PFSK-1 (cell line): ENCODE data around the gene CDKN2B-AS1.

ENCODE experiments used
- FOXP2 ChIP-seq: optimal IDR thresholded peaks from 2 replicates; pipeline ENCODE3; 2011; ENCODE audit warnings: borderline replicate concordance, control low read depth, inconsistent platforms; ENCODE audit not compliant: insufficient read depth; ENCODE audit errors: extremely low read length, extremely low read depth
- POLR2AphosphoS5 ChIP-seq: IDR thresholded peaks from 2 replicates; pipeline ENCODE4 v1.6.1; 2012; ENCODE audit warnings: low read depth, mild to moderate bottlenecking, control low read depth, low read length, moderate library complexity
- REST ChIP-seq, 2 experiments: IDR thresholded peaks; 2 replicates each; pipeline versions ENCODE4 v1.6.1 to v1.8.0; 2011 to 2012; ENCODE audit warnings: low read depth in 2 of 2, low read length in 2 of 2, control low read depth in 1 of 2, inconsistent platforms in 1 of 2, mild to moderate bottlenecking in 1 of 2, moderate library complexity in 1 of 2; ENCODE audit not compliant: insufficient read depth in 1 of 2
- SIN3A ChIP-seq: IDR thresholded peaks from 2 replicates; pipeline ENCODE4 v1.6.1; 2012; ENCODE audit warnings: mild to moderate bottlenecking, low read length, moderate library complexity, borderline replicate concordance; ENCODE audit not compliant: insufficient read depth
- TAF1 ChIP-seq: IDR thresholded peaks from 2 replicates; pipeline ENCODE4 v1.6.1; 2012; ENCODE audit warnings: low read length, control low read depth, borderline replicate concordance; ENCODE audit not compliant: insufficient read depth

The CDKN2B-AS1 gene

GRCh38 chr9:22112870-22113821, 118.6 kb downstream of the CDKN2B-AS1 start:
- TF ChIP-seq SIN3A, result no peak
- TF ChIP-seq REST (IDR thresholded peaks at IDR 0.05; ENCODE audit: insufficient read depth in 1 of 2, low read depth in 2 of 2, low read length in 2 of 2), result no peak
- TF ChIP-seq TAF1, result no peak
- TF ChIP-seq FOXP2, result no peak

- TF ChIP-seq TAF1 (no peak), POLR2AphosphoS5 (no peak), SIN3A (no peak), FOXP2 (no peak), REST (IDR thresholded peaks at IDR 0.05; ENCODE audit: insufficient read depth in 1 of 2, low read depth in 2 of 2, low read length in 2 of 2) (no peak)
Measured at GRCh38 chr9:22114956-22115355, 120.4 kb downstream of the CDKN2B-AS1 start.

- no peak for TF ChIP-seq FOXP2
- no peak for TF ChIP-seq POLR2AphosphoS5
- no peak for TF ChIP-seq REST (IDR thresholded peaks at IDR 0.05; ENCODE audit: insufficient read depth in 1 of 2, low read depth in 2 of 2, low read length in 2 of 2)
- TF ChIP-seq SIN3A, result no peak
- TF ChIP-seq TAF1, result no peak
Measured at GRCh38 chr9:22116758-22117157, 122.2 kb downstream of the CDKN2B-AS1 start.

GRCh38 chr9:22117511-22118384, 123.2 kb downstream of the CDKN2B-AS1 start:
- TF ChIP-seq TAF1 (no peak), FOXP2 (peak; percentile 50)

- no peak for TF ChIP-seq REST (IDR thresholded peaks at IDR 0.05; ENCODE audit: insufficient read depth in 1 of 2, low read depth in 2 of 2, low read length in 2 of 2)
- TF ChIP-seq FOXP2, result no peak
- TF ChIP-seq TAF1, result no peak
- no peak for TF ChIP-seq POLR2AphosphoS5
- no peak for TF ChIP-seq SIN3A
Measured at GRCh38 chr9:22118810-22119521, 124.4 kb downstream of the CDKN2B-AS1 start.
